HG03103 (cell line): Measurements from ENCODE around the gene PRXL2C.
A peak's percentile ranks its signal among the peaks of the same experiment; 100 is the strongest.
"Not testable (repeated sequence)": the region's sequence is repeated elsewhere in the genome, so short reads cannot be mapped to it uniquely, and the experiment has no call there.

Source experiments
- ATAC-seq: cut with Tn5 transposase; IDR thresholded peaks from one replicate; pipeline ENCODE4 v1.9.1; 2021; ENCODE audit warnings: low read depth; ENCODE audit not compliant: unreplicated experiment

Gene PRXL2C, protein sequence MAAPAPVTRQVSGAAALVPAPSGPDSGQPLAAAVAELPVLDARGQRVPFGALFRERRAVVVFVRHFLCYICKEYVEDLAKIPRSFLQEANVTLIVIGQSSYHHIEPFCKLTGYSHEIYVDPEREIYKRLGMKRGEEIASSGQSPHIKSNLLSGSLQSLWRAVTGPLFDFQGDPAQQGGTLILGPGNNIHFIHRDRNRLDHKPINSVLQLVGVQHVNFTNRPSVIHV

GRCh38 chr9:96655198-96655851 is at the start of gene PRXL2C:
PRXL2C (minus strand) TSS chr9:96655317; CDS start chr9:96655281, 36 bp downstream.
- peak; percentile 59 for ATAC-seq

- not testable (repeated sequence) for ATAC-seq
Observed at GRCh38 chr9:96700721-96701375, 45.7 kb upstream of the PRXL2C start.

DNA sequence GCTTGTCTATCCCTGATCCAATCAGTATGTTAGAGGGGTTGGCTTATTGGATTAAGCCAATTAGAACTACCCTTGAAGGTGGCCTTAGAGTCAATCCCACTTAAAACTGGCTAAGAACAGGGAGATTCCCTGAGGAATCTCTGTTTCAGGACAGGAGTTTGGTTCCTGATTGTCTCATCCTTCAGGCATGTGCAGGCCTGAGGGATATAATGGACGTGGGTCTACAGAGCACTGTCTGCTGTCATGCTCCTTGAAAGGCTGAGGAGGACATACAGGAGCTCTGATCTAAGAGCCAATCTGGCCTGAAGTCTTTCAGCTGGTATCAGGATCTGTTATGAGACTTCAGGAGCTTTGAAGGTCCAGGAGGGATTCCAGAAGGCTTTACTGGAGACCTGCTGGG is 36.2 kb upstream of the PRXL2C start:
- ATAC-seq = no peak

DNA sequence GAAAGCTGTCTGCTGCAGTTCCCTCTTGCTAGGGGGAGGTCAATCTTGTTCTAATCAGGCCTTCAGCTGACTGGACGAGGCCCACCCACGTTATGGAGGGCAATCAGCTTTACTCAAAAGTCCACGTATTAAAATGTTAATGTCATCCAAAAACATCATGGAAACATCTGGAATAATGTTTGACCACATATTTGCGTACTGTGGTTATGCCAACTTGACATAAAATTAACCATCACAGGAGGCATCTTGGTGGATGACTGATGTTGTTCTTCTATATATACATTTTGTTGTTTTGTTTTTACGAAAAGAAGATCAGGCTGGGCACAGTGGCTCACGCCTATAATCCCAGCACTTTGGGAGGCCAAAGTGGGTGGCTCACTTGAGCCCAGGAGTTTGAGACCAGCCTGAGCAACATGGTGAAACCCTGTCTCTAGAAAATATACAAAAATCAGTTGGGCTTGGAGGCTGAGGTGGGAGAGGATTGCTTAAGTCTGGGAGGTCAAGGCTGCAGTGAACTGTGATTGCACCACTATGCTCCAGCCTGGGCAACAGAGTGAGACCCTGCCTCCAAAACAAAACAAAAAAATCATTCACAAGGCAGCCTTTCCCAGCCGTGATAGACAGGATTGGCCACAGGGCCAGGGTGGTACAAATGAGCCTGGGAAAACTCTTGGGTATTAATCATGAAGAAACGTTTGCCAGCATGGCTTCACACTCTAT is 33.8 kb upstream of the PRXL2C start:
- ATAC-seq = no peak

GRCh38 chr9:96688187-96688586 is 33.1 kb upstream of the PRXL2C start:
- no peak for ATAC-seq

- ATAC-seq = no peak
Observed at GRCh38 chr9:96686638-96687335, 31.7 kb upstream of the PRXL2C start.

GRCh38 chr9:96680812-96681499 is 25.8 kb upstream of the PRXL2C start:
- ATAC-seq = no peak

GRCh38 chr9:96674906-96675538 is 19.9 kb upstream of the PRXL2C start:
- ATAC-seq = no peak

GRCh38 chr9:96673786-96674185 is 18.7 kb upstream of the PRXL2C start:
- ATAC-seq = not testable (repeated sequence)

GRCh38 chr9:96668868-96669534 is 13.9 kb upstream of the PRXL2C start:
- ATAC-seq = no peak

GRCh38 chr9:96667363-96667728 is 12.2 kb upstream of the PRXL2C start:
- ATAC-seq = no peak

- not testable (repeated sequence) for ATAC-seq
Observed at GRCh38 chr9:96666653-96667362, 11.7 kb upstream of the PRXL2C start.

- no peak for ATAC-seq
Observed at GRCh38 chr9:96665789-96666188, 10.7 kb upstream of the PRXL2C start.

GRCh38 chr9:96663506-96664120 is 8.5 kb upstream of the PRXL2C start:
- ATAC-seq = no peak

- no peak for ATAC-seq
Observed at GRCh38 chr9:96661711-96662110, 6.6 kb upstream of the PRXL2C start.

DNA sequence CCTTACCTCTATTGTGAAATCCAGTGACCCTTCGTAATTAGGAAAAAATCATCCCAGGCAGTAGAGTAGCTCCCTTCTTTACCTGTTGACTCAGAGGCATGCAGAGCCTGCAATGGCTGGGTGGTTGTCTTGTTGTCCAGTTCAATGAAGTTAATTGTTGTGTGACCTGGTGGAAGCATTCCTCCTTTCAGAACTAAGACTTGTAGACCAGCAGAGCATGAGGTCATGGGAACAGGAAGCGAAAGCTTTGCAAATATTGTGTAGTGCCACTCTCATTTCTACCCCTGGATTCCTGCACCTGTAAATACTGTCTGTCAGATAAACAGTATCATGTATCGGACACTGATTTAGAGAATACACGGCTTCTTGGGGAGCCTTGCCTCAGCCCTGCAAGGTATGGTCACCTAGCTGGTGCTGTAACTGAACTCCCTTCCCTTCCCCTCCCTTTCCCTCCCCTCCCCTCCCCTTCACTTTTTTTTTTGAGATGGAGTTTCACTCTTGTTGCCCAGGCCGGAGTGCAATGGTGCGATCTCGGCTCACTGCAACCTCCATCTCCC is 5.7 kb upstream of the PRXL2C start:
- ATAC-seq = no peak

DNA sequence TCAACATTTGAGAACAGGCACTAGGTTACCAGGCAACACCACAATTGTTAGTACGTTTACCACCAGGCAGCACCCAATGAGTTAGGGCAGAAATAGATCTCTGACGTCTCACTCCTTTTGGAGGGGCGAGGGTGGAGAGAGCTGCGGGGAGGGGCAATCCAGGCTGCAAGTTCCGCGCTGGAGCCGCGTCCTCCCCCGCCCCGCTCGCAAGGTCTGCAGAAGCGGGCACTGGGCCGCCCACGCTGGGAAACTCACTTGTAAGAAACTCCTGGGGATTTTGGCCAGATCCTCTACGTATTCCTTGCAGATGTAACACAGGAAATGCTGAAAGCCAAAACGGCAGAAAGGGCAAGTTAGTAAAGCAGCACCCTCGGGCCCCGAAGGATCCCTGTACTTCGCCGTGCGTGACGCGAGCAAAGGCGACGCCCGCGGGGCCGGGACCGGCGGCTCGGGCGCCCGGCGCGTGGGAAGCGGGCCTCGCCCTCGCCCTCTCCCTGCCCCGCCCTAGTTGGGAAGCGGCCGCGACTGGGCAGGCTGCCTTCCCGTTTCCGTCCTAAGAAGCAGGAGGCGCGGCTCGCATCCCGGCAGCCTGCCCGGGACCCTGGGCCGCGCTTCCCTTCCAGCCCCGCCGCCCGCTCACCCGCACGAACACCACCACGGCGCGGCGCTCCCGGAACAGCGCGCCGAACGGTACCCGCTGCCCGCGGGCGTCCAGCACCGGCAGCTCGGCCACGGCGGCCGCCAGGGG is 493 bp downstream of the PRXL2C start:
- ATAC-seq = peak; percentile 51
